ENCODE data around the gene PLIN4. TPM values are rescaled to one million over a fixed set of nuclear protein-coding genes. Genes with fewer than 3 reads are reported as not detected.

PLIN4 gene
- total and polyA plus RNA-seq, 3 experiments from 2014 or later = 0.04 to 0.15 TPM; not detected in 1

GRCh38 chr19:4523306-4524110 lies 5.2 kb upstream of the PLIN4 start:
- Mint-ChIP-seq H3K27me3 (peaks cover 7 to 8% of the 10 kb centered on the region in 2 donors), H3K4me1 (no peaks in the 10 kb centered on the region), H3K27ac (no peak overlapping the region), H3K36me3 (no peaks in the 10 kb centered on the region), H3K9me3 (no peaks in the 10 kb centered on the region), H3K4me3 (no peak overlapping the region)
- H3K27me3 ChIP-seq (ENCODE audit: insufficient read depth, low read length, poor library complexity, severe bottlenecking) = no peaks in the 10 kb centered on the region
- ChIA-PET POLR2A (no interaction called here), CTCF (interaction anchor here (0.8 to 1.8 kb wide), 4 partner anchors 9 to 256 kb away, joined by 3 to 11 read pairs (median 3); no protein-coding TSS in a partner anchor)
- H3K9me3 ChIP-seq (ENCODE audit: low read length) = no peaks in the 10 kb centered on the region
- no peaks in the 10 kb centered on the region for H3K4me1 ChIP-seq (ENCODE audit: insufficient read depth, low read length)
- H3K36me3 ChIP-seq (ENCODE audit: insufficient read depth, low read length) = no peaks in the 10 kb centered on the region
- no peak overlapping the region for H3K4me3 ChIP-seq (ENCODE audit: low read length)
- DNase-seq = no peak
- H3K27ac ChIP-seq (ENCODE audit: low read depth, low read length) = no peak overlapping the region

GRCh38 chr19:4522291-4523002 lies 4.2 kb upstream of the PLIN4 start:
- peaks cover 7 to 8% of the 10 kb centered on the region in 2 donors for H3K27me3 Mint-ChIP-seq
- POLR2A ChIA-PET = no interaction called here
- H3K36me3 Mint-ChIP-seq = no peaks in the 10 kb centered on the region
- Histone ChIP-seq H3K27ac (ENCODE audit: low read depth, low read length) (no peak overlapping the region), H3K36me3 (ENCODE audit: insufficient read depth, low read length) (no peaks in the 10 kb centered on the region), H3K4me3 (ENCODE audit: low read length) (no peak overlapping the region), H3K9me3 (ENCODE audit: low read length) (no peaks in the 10 kb centered on the region), H3K4me1 (ENCODE audit: insufficient read depth, low read length) (no peaks in the 10 kb centered on the region), H3K27me3 (ENCODE audit: insufficient read depth, low read length, poor library complexity, severe bottlenecking) (no peaks in the 10 kb centered on the region)
- H3K9me3 Mint-ChIP-seq = no peaks in the 10 kb centered on the region
- H3K4me1 Mint-ChIP-seq = no peaks in the 10 kb centered on the region
- CTCF ChIA-PET = interaction anchor here (1.0 kb wide), 1 partner anchor 254 kb away, joined by 3 read pairs; no protein-coding TSS in a partner anchor
- H3K4me3 Mint-ChIP-seq = no peak overlapping the region
- no peak for DNase-seq
- H3K27ac Mint-ChIP-seq = no peak overlapping the region

GRCh38 chr19:4521888-4522242 lies 3.6 kb upstream of the PLIN4 start:
- H3K9me3 ChIP-seq (ENCODE audit: low read length) = no peaks in the 10 kb centered on the region
- Mint-ChIP-seq H3K27me3 (peaks cover 7 to 8% of the 10 kb centered on the region in 2 donors), H3K4me3 (no peak overlapping the region), H3K9me3 (no peaks in the 10 kb centered on the region), H3K4me1 (no peaks in the 10 kb centered on the region), H3K27ac (no peak overlapping the region), H3K36me3 (no peaks in the 10 kb centered on the region)
- ChIA-PET POLR2A (no interaction called here), CTCF (no interaction called here)
- H3K36me3 ChIP-seq (ENCODE audit: insufficient read depth, low read length) = no peaks in the 10 kb centered on the region
- no peaks in the 10 kb centered on the region for H3K4me1 ChIP-seq (ENCODE audit: insufficient read depth, low read length)
- H3K27me3 ChIP-seq (ENCODE audit: insufficient read depth, low read length, poor library complexity, severe bottlenecking) = no peaks in the 10 kb centered on the region
- no peak overlapping the region for H3K27ac ChIP-seq (ENCODE audit: low read depth, low read length)
- no peak for DNase-seq
- no peak overlapping the region for H3K4me3 ChIP-seq (ENCODE audit: low read length)

- no peaks in the 10 kb centered on the region for H3K36me3 Mint-ChIP-seq
- peaks cover 7 to 8% of the 10 kb centered on the region in 2 donors for H3K27me3 Mint-ChIP-seq
- ChIA-PET CTCF (no interaction called here), POLR2A (no interaction called here)
- Histone ChIP-seq H3K27me3 (ENCODE audit: insufficient read depth, low read length, poor library complexity, severe bottlenecking) (no peaks in the 10 kb centered on the region), H3K4me1 (ENCODE audit: insufficient read depth, low read length) (no peaks in the 10 kb centered on the region), H3K4me3 (ENCODE audit: low read length) (no peak overlapping the region), H3K36me3 (ENCODE audit: insufficient read depth, low read length) (no peaks in the 10 kb centered on the region), H3K9me3 (ENCODE audit: low read length) (no peaks in the 10 kb centered on the region), H3K27ac (ENCODE audit: low read depth, low read length) (no peak overlapping the region)
- no peak for DNase-seq
- no peaks in the 10 kb centered on the region for H3K4me1 Mint-ChIP-seq
- H3K4me3 Mint-ChIP-seq = no peak overlapping the region
- no peaks in the 10 kb centered on the region for H3K9me3 Mint-ChIP-seq
- no peak overlapping the region for H3K27ac Mint-ChIP-seq
These were observed 3.0 kb upstream of the PLIN4 start for GRCh38 chr19:4521170-4521887.

GRCh38 chr19:4519521-4520277 lies 1.4 kb upstream of the PLIN4 start:
- H3K27ac Mint-ChIP-seq = no peak overlapping the region
- CTCF ChIA-PET = no interaction called here

GRCh38 chr19:4519172-4519496 lies 848 bp upstream of the PLIN4 start:
- no peaks in the 10 kb centered on the region for H3K4me1 ChIP-seq (ENCODE audit: insufficient read depth, low read length)
- CTCF ChIA-PET = no interaction called here
- no peaks in the 10 kb centered on the region for H3K36me3 ChIP-seq (ENCODE audit: insufficient read depth, low read length)
- peaks cover 7 to 8% of the 10 kb centered on the region in 2 donors for H3K27me3 Mint-ChIP-seq
- no peak overlapping the region for H3K27ac ChIP-seq (ENCODE audit: low read depth, low read length)
- no peaks in the 10 kb centered on the region for H3K36me3 Mint-ChIP-seq
- no peak overlapping the region for H3K4me3 Mint-ChIP-seq
- H3K9me3 Mint-ChIP-seq = no peaks in the 10 kb centered on the region
- POLR2A ChIA-PET = no interaction called here
- DNase-seq = no peak
- H3K9me3 ChIP-seq (ENCODE audit: low read length) = no peaks in the 10 kb centered on the region
- H3K27ac Mint-ChIP-seq = no peak overlapping the region
- H3K4me1 Mint-ChIP-seq = no peaks in the 10 kb centered on the region
- H3K4me3 ChIP-seq (ENCODE audit: low read length) = no peak overlapping the region
- H3K27me3 ChIP-seq (ENCODE audit: insufficient read depth, low read length, poor library complexity, severe bottlenecking) = no peaks in the 10 kb centered on the region

More at GRCh38 chr19:4519521-4520277, 1.4 kb upstream of the PLIN4 start:
- no peak overlapping the region for H3K27ac ChIP-seq (ENCODE audit: low read depth, low read length)
- no peak overlapping the region for H3K4me3 ChIP-seq (ENCODE audit: low read length)
- Mint-ChIP-seq H3K9me3 (no peaks in the 10 kb centered on the region), H3K4me1 (no peaks in the 10 kb centered on the region), H3K36me3 (no peaks in the 10 kb centered on the region), H3K27me3 (peaks cover 7 to 8% of the 10 kb centered on the region in 2 donors), H3K4me3 (no peak overlapping the region)
- no peaks in the 10 kb centered on the region for H3K27me3 ChIP-seq (ENCODE audit: insufficient read depth, low read length, poor library complexity, severe bottlenecking)
- no peaks in the 10 kb centered on the region for H3K9me3 ChIP-seq (ENCODE audit: low read length)
- no peaks in the 10 kb centered on the region for H3K4me1 ChIP-seq (ENCODE audit: insufficient read depth, low read length)
- POLR2A ChIA-PET = no interaction called here
- no peaks in the 10 kb centered on the region for H3K36me3 ChIP-seq (ENCODE audit: insufficient read depth, low read length)
- no peak for DNase-seq

GRCh38 chr19:4517451-4518057 lies 732 bp downstream of the PLIN4 start:
- H3K4me3 ChIP-seq (ENCODE audit: low read length) = no peak overlapping the region
- H3K9me3 ChIP-seq (ENCODE audit: low read length) = no peaks in the 10 kb centered on the region
- POLR2A ChIA-PET = no interaction called here
- no peaks in the 10 kb centered on the region for H3K36me3 ChIP-seq (ENCODE audit: insufficient read depth, low read length)
- no peaks in the 10 kb centered on the region for H3K4me1 ChIP-seq (ENCODE audit: insufficient read depth, low read length)
- no peaks in the 10 kb centered on the region for H3K27me3 ChIP-seq (ENCODE audit: insufficient read depth, low read length, poor library complexity, severe bottlenecking)
- Mint-ChIP-seq H3K36me3 (no peaks in the 10 kb centered on the region), H3K9me3 (no peaks in the 10 kb centered on the region), H3K4me3 (no peak overlapping the region), H3K27me3 (peaks cover 7 to 8% of the 10 kb centered on the region in 2 donors), H3K27ac (no peak overlapping the region), H3K4me1 (no peaks in the 10 kb centered on the region)
- DNase-seq = no peak
- no peak overlapping the region for H3K27ac ChIP-seq (ENCODE audit: low read depth, low read length)
- CTCF ChIA-PET = no interaction called here

Data from CD8-positive, alpha-beta memory T cell (primary cell).